Measurements from ENCODE around the gene ATP8A2. TPM values are rescaled to one million over a fixed set of nuclear protein-coding genes. Genes with fewer than 3 reads are reported as not detected.

The ATP8A2 gene
- total RNA-seq, 1 donor from 2014 or later, result 1.7 TPM

GRCh38 chr13:26025196-26025595 is 653.4 kb downstream of the ATP8A2 start:
- H3K27ac ChIP-seq, result no peak overlapping the region
- no peak for TF ChIP-seq CTCF (IDR thresholded peaks at IDR 0.05)
- no peaks in the 10 kb centered on the region for H3K27me3 ChIP-seq (ENCODE audit: low read depth)
- no peaks in the 10 kb centered on the region for H3K9me3 ChIP-seq
- intact Hi-C loops (cut with DNase I), result no loop called here
- ATAC-seq (no peak), DNase-seq (no peak)
- H3K4me3 ChIP-seq, result no peak overlapping the region
- peaks cover 13% of the 10 kb centered on the region for H3K4me1 ChIP-seq
- no peaks in the 10 kb centered on the region for H3K36me3 ChIP-seq

- no peak for DNase-seq
- H3K36me3 ChIP-seq, result no peaks in the 10 kb centered on the region
- no peak for TF ChIP-seq CTCF (IDR thresholded peaks at IDR 0.05)
- no peak for ATAC-seq
- intact Hi-C loops (cut with DNase I), result no loop called here
- H3K27ac ChIP-seq, result no peak overlapping the region
- no peaks in the 10 kb centered on the region for H3K27me3 ChIP-seq (ENCODE audit: low read depth)
- H3K4me1 ChIP-seq, result peaks cover 13% of the 10 kb centered on the region
- no peak overlapping the region for H3K4me3 ChIP-seq
- H3K9me3 ChIP-seq, result no peaks in the 10 kb centered on the region
These were observed 654.0 kb downstream of the ATP8A2 start for GRCh38 chr13:26025771-26026170.

GRCh38 chr13:26026211-26026610 is 654.4 kb downstream of the ATP8A2 start:
- no peak for TF ChIP-seq CTCF (IDR thresholded peaks at IDR 0.05)
- no peak for ATAC-seq
- H3K9me3 ChIP-seq, result no peaks in the 10 kb centered on the region
- H3K27me3 ChIP-seq (ENCODE audit: low read depth), result no peaks in the 10 kb centered on the region
- H3K36me3 ChIP-seq, result no peaks in the 10 kb centered on the region
- intact Hi-C loops (cut with DNase I), result no loop called here
- no peak overlapping the region for H3K4me3 ChIP-seq
- DNase-seq, result no peak
- H3K27ac ChIP-seq, result no peak overlapping the region
- peaks cover 12% of the 10 kb centered on the region for H3K4me1 ChIP-seq

GRCh38 chr13:26029581-26030136 is 657.9 kb downstream of the ATP8A2 start:
- Histone ChIP-seq H3K4me3 (no peak overlapping the region), H3K27ac (no peak overlapping the region), H3K4me1 (no peaks in the 10 kb centered on the region), H3K9me3 (no peaks in the 10 kb centered on the region), H3K36me3 (no peaks in the 10 kb centered on the region), H3K27me3 (ENCODE audit: low read depth) (no peaks in the 10 kb centered on the region)
- DNase-seq (no peak), ATAC-seq (no peak)
- intact Hi-C loops (cut with DNase I), result no loop called here
- no peak for TF ChIP-seq CTCF (IDR thresholded peaks at IDR 0.05)

- no peaks in the 10 kb centered on the region for H3K4me1 ChIP-seq
- no peak overlapping the region for H3K4me3 ChIP-seq
- intact Hi-C loops (cut with DNase I), result no loop called here
- no peaks in the 10 kb centered on the region for H3K27me3 ChIP-seq (ENCODE audit: low read depth)
- H3K9me3 ChIP-seq, result no peaks in the 10 kb centered on the region
- ATAC-seq (no peak), DNase-seq (no peak)
- no peak for TF ChIP-seq CTCF (IDR thresholded peaks at IDR 0.05)
- H3K36me3 ChIP-seq, result no peaks in the 10 kb centered on the region
- H3K27ac ChIP-seq, result no peak overlapping the region
These were observed 658.6 kb downstream of the ATP8A2 start for GRCh38 chr13:26030331-26030730.

- Histone ChIP-seq H3K9me3 (no peaks in the 10 kb centered on the region), H3K4me1 (no peaks in the 10 kb centered on the region), H3K36me3 (no peaks in the 10 kb centered on the region), H3K27ac (no peak overlapping the region), H3K4me3 (no peak overlapping the region), H3K27me3 (ENCODE audit: low read depth) (no peaks in the 10 kb centered on the region)
- intact Hi-C loops (cut with DNase I), result no loop called here
- no peak for ATAC-seq
- DNase-seq, result no peak
- TF ChIP-seq CTCF (IDR thresholded peaks at IDR 0.05), result no peak
These were observed 662.2 kb downstream of the ATP8A2 start for GRCh38 chr13:26034018-26034417.

Measured in lower lobe of right lung (tissue), 2 donors.